Effector memory CD8-positive, alpha-beta T cell (primary cell): ENCODE data around the gene SHISA9.

Experiments used
- ATAC-seq: fragments of 150-1000 bp; cut with Tn5 transposase; replicated peaks from 2 replicates; pipeline ENCODE4 v1.10.0; 2021; ENCODE audit warnings: mild to moderate bottlenecking, moderate library complexity
- DNase-seq, 3 experiments: peaks; one replicate each; pipeline ENCODE4 v3.0.0; 2021
- H3K27ac Mint-ChIP-seq, 2 donors: one replicate each; pipeline ENCODE4 v1.8.0; 2022; ENCODE audit warnings: mild to moderate bottlenecking in 2 of 2, mixed read lengths in 2 of 2, moderate library complexity in 2 of 2
- H3K27me3 Mint-ChIP-seq, 2 donors: one replicate each; pipeline ENCODE4 v1.8.0; 2022; ENCODE audit warnings: mixed read lengths in 2 of 2
- H3K36me3 Mint-ChIP-seq: one replicate; pipeline ENCODE4 v1.8.0; 2022; ENCODE audit warnings: mild to moderate bottlenecking, moderate library complexity, mixed read lengths; ENCODE audit not compliant: insufficient read depth
- H3K4me1 Mint-ChIP-seq, 2 donors: one replicate each; pipeline ENCODE4 v1.8.0; 2022; ENCODE audit warnings: low read depth in 2 of 2, mixed read lengths in 2 of 2
- H3K4me3 Mint-ChIP-seq, 2 donors: one replicate each; pipeline ENCODE4 v1.8.0; 2022; ENCODE audit warnings: mild to moderate bottlenecking in 2 of 2, mixed read lengths in 2 of 2, moderate library complexity in 2 of 2
- H3K9me3 Mint-ChIP-seq, 2 donors: one replicate each; pipeline ENCODE4 v1.8.0; 2022; ENCODE audit warnings: mixed read lengths in 2 of 2

Gene SHISA9

GRCh38 chr16:13084331-13084730 is 182.9 kb downstream of the SHISA9 start:
- Mint-ChIP-seq H3K27ac (no peak overlapping the region), H3K4me1 (no peaks in the 10 kb centered on the region), H3K4me3 (no peak overlapping the region), H3K27me3 (no peaks in the 10 kb centered on the region), H3K36me3 (no peaks in the 10 kb centered on the region), H3K9me3 (peaks cover 8 to 9% of the 10 kb centered on the region in 2 donors)
- no peak for ATAC-seq
- no peak for DNase-seq

GRCh38 chr16:13093661-13094060 is 192.3 kb downstream of the SHISA9 start:
- peaks cover 12 to 15% of the 10 kb centered on the region in 2 donors for H3K9me3 Mint-ChIP-seq
- DNase-seq (no peak), ATAC-seq (no peak)
- H3K27ac Mint-ChIP-seq = no peak overlapping the region
- H3K27me3 Mint-ChIP-seq = no peaks in the 10 kb centered on the region
- H3K4me3 Mint-ChIP-seq = no peak overlapping the region
- no peaks in the 10 kb centered on the region for H3K4me1 Mint-ChIP-seq
- no peaks in the 10 kb centered on the region for H3K36me3 Mint-ChIP-seq

- ATAC-seq (no peak), DNase-seq (no peak)
- no peak overlapping the region for H3K4me3 Mint-ChIP-seq
- H3K36me3 Mint-ChIP-seq = no peaks in the 10 kb centered on the region
- H3K4me1 Mint-ChIP-seq = no peaks in the 10 kb centered on the region
- H3K27ac Mint-ChIP-seq = no peak overlapping the region
- no peaks in the 10 kb centered on the region for H3K27me3 Mint-ChIP-seq
- peaks cover 12 to 15% of the 10 kb centered on the region in 2 donors for H3K9me3 Mint-ChIP-seq
Measured at GRCh38 chr16:13095061-13095460, 193.7 kb downstream of the SHISA9 start.

- DNase-seq (no peak), ATAC-seq (no peak)
- no peak overlapping the region for H3K4me3 Mint-ChIP-seq
- no peak overlapping the region for H3K27ac Mint-ChIP-seq
- H3K9me3 Mint-ChIP-seq = peaks cover 7 to 10% of the 10 kb centered on the region in 2 donors
- no peaks in the 10 kb centered on the region for H3K4me1 Mint-ChIP-seq
- no peaks in the 10 kb centered on the region for H3K27me3 Mint-ChIP-seq
- H3K36me3 Mint-ChIP-seq = no peaks in the 10 kb centered on the region
Measured at GRCh38 chr16:13098536-13098935, 197.1 kb downstream of the SHISA9 start.

- no peak overlapping the region for H3K4me3 Mint-ChIP-seq
- ATAC-seq (no peak), DNase-seq (no peak)
- H3K27me3 Mint-ChIP-seq = no peaks in the 10 kb centered on the region
- H3K4me1 Mint-ChIP-seq = no peaks in the 10 kb centered on the region
- H3K36me3 Mint-ChIP-seq = no peaks in the 10 kb centered on the region
- peaks cover 7 to 12% of the 10 kb centered on the region in 2 donors for H3K9me3 Mint-ChIP-seq
- H3K27ac Mint-ChIP-seq = no peak overlapping the region
Measured at GRCh38 chr16:13099822-13100221, 198.4 kb downstream of the SHISA9 start.

GRCh38 chr16:13100970-13101369 is 199.6 kb downstream of the SHISA9 start:
- Mint-ChIP-seq H3K4me1 (no peaks in the 10 kb centered on the region), H3K36me3 (no peaks in the 10 kb centered on the region), H3K27me3 (no peaks in the 10 kb centered on the region), H3K4me3 (no peak overlapping the region), H3K27ac (no peak overlapping the region), H3K9me3 (peaks cover 7 to 8% of the 10 kb centered on the region in 2 donors)
- ATAC-seq (no peak), DNase-seq (no peak)

GRCh38 chr16:13101828-13102227 is 200.4 kb downstream of the SHISA9 start:
- H3K27ac Mint-ChIP-seq = no peak overlapping the region
- ATAC-seq (no peak), DNase-seq (no peak)
- no peaks in the 10 kb centered on the region for H3K36me3 Mint-ChIP-seq
- peaks cover 7 to 11% of the 10 kb centered on the region in 2 donors for H3K9me3 Mint-ChIP-seq
- H3K4me1 Mint-ChIP-seq = no peaks in the 10 kb centered on the region
- no peak overlapping the region for H3K4me3 Mint-ChIP-seq
- H3K27me3 Mint-ChIP-seq = no peaks in the 10 kb centered on the region

- DNase-seq (no peak), ATAC-seq (no peak)
- no peak overlapping the region for H3K27ac Mint-ChIP-seq
- no peaks in the 10 kb centered on the region for H3K27me3 Mint-ChIP-seq
- H3K4me3 Mint-ChIP-seq = no peak overlapping the region
- H3K36me3 Mint-ChIP-seq = no peaks in the 10 kb centered on the region
- H3K9me3 Mint-ChIP-seq = peaks cover 7 to 14% of the 10 kb centered on the region in 2 donors
- H3K4me1 Mint-ChIP-seq = no peaks in the 10 kb centered on the region
Measured at GRCh38 chr16:13102401-13102800, 201.0 kb downstream of the SHISA9 start.

- ATAC-seq = no peak
- Mint-ChIP-seq H3K27me3 (no peaks in the 10 kb centered on the region), H3K4me1 (no peaks in the 10 kb centered on the region), H3K36me3 (no peaks in the 10 kb centered on the region), H3K4me3 (no peak overlapping the region), H3K27ac (no peak overlapping the region), H3K9me3 (peaks cover 7 to 15% of the 10 kb centered on the region in 2 donors)
- DNase-seq = no peak
Measured at GRCh38 chr16:13103831-13104530, 202.6 kb downstream of the SHISA9 start.

GRCh38 chr16:13104772-13105171 is 203.4 kb downstream of the SHISA9 start:
- no peak for DNase-seq
- H3K9me3 Mint-ChIP-seq = peaks cover 7 to 15% of the 10 kb centered on the region in 2 donors
- no peak overlapping the region for H3K27ac Mint-ChIP-seq
- no peaks in the 10 kb centered on the region for H3K4me1 Mint-ChIP-seq
- ATAC-seq = no peak
- H3K4me3 Mint-ChIP-seq = no peak overlapping the region
- no peaks in the 10 kb centered on the region for H3K36me3 Mint-ChIP-seq
- H3K27me3 Mint-ChIP-seq = no peaks in the 10 kb centered on the region

- no peak overlapping the region for H3K27ac Mint-ChIP-seq
- no peaks in the 10 kb centered on the region for H3K4me1 Mint-ChIP-seq
- H3K9me3 Mint-ChIP-seq = peaks cover 7 to 15% of the 10 kb centered on the region in 2 donors
- DNase-seq (no peak), ATAC-seq (no peak)
- H3K36me3 Mint-ChIP-seq = no peaks in the 10 kb centered on the region
- no peaks in the 10 kb centered on the region for H3K27me3 Mint-ChIP-seq
- no peak overlapping the region for H3K4me3 Mint-ChIP-seq
Measured at GRCh38 chr16:13105427-13105826, 204.0 kb downstream of the SHISA9 start.

- no peaks in the 10 kb centered on the region for H3K4me1 Mint-ChIP-seq
- H3K27me3 Mint-ChIP-seq = no peaks in the 10 kb centered on the region
- ATAC-seq (no peak), DNase-seq (no peak)
- H3K9me3 Mint-ChIP-seq = peaks cover 7 to 15% of the 10 kb centered on the region in 2 donors
- H3K36me3 Mint-ChIP-seq = no peaks in the 10 kb centered on the region
- no peak overlapping the region for H3K27ac Mint-ChIP-seq
- no peak overlapping the region for H3K4me3 Mint-ChIP-seq
Measured at GRCh38 chr16:13106464-13106863, 205.1 kb downstream of the SHISA9 start.

- no peaks in the 10 kb centered on the region for H3K27me3 Mint-ChIP-seq
- peaks cover 0 to 14% of the 10 kb centered on the region in 2 donors for H3K9me3 Mint-ChIP-seq
- no peaks in the 10 kb centered on the region for H3K4me1 Mint-ChIP-seq
- no peak overlapping the region for H3K27ac Mint-ChIP-seq
- DNase-seq (no peak), ATAC-seq (no peak)
- no peaks in the 10 kb centered on the region for H3K36me3 Mint-ChIP-seq
- H3K4me3 Mint-ChIP-seq = no peak overlapping the region
Measured at GRCh38 chr16:13108126-13108525, 206.7 kb downstream of the SHISA9 start.

GRCh38 chr16:13109171-13109570 is 207.8 kb downstream of the SHISA9 start:
- no peak for DNase-seq
- Mint-ChIP-seq H3K27me3 (no peaks in the 10 kb centered on the region), H3K4me3 (no peak overlapping the region), H3K4me1 (no peaks in the 10 kb centered on the region), H3K36me3 (no peaks in the 10 kb centered on the region), H3K9me3 (peaks cover 0 to 13% of the 10 kb centered on the region in 2 donors), H3K27ac (no peak overlapping the region)
- no peak for ATAC-seq
